HEK293 (cell line): ENCODE results near the gene FAM184A.

Experiments used
- BCL11A ChIP-seq: fragments of 450-650 bp; formaldehyde crosslinking; IDR thresholded peaks from 2 replicates; pipeline ENCODE4 v1.5.1; 2016; ENCODE audit warnings: low read depth, missing biosample characterization, missing genetic modification characterization
- CTCF ChIP-seq: fragments of 450-650 bp; formaldehyde crosslinking; IDR thresholded peaks from 2 replicates; pipeline ENCODE4 v1.5.1; 2016; ENCODE audit warnings: missing biosample characterization, missing genetic modification characterization
- KLF9 ChIP-seq: fragments of 450-650 bp; formaldehyde crosslinking; IDR thresholded peaks from 2 replicates; pipeline ENCODE4 v1.5.1; 2016; ENCODE audit warnings: missing biosample characterization, missing genetic modification characterization, low read depth
- MEIS1 ChIP-seq: sonication (generic); formaldehyde crosslinking; IDR thresholded peaks from 2 replicates; pipeline ENCODE4 v1.8.1; 2022; ENCODE audit warnings: missing genetic modification reagents, mild to moderate bottlenecking, borderline replicate concordance
- PRDM2 ChIP-seq: fragments of 450-650 bp; formaldehyde crosslinking; IDR thresholded peaks from 2 replicates; pipeline ENCODE4 v1.5.1; 2016; ENCODE audit warnings: missing biosample characterization, missing genetic modification characterization, borderline replicate concordance
- TCF7L2 ChIP-seq: IDR thresholded peaks from 2 replicates; pipeline ENCODE4 v1.6.1; 2011; ENCODE audit warnings: low read depth, mild to moderate bottlenecking, inconsistent platforms, low read length, moderate library complexity, borderline replicate concordance
- ZNF155 ChIP-seq: fragments of 450-650 bp; formaldehyde crosslinking; IDR thresholded peaks from 2 replicates; pipeline ENCODE4 v1.5.1; 2016; ENCODE audit warnings: missing biosample characterization, missing genetic modification characterization
- ZNF423 ChIP-seq: fragments of 450-650 bp; formaldehyde crosslinking; IDR thresholded peaks from 2 replicates; pipeline ENCODE4 v1.5.1; 2016; ENCODE audit warnings: missing biosample characterization, missing genetic modification characterization
- ZNF518A ChIP-seq: fragments of 450-650 bp; formaldehyde crosslinking; conservative IDR thresholded peaks from 2 replicates; pipeline ENCODE4 v1.5.1; 2016; ENCODE audit warnings: low read depth, missing biosample characterization, missing genetic modification characterization
- ZNF629 ChIP-seq: fragments of 450-650 bp; formaldehyde crosslinking; IDR thresholded peaks from 2 replicates; pipeline ENCODE4 v1.5.1; 2017; ENCODE audit warnings: missing biosample characterization, missing genetic modification characterization
- ZNF837 ChIP-seq: fragments of 450-650 bp; formaldehyde crosslinking; IDR thresholded peaks from 2 replicates; pipeline ENCODE4 v1.5.1; 2016; ENCODE audit warnings: missing biosample characterization, missing genetic modification characterization
- TF ChIP-seq, protein P1 (sequence below): sonication (generic); formaldehyde crosslinking; IDR thresholded peaks from 2 replicates; pipeline ENCODE4 v1.8.1; 2022; ENCODE audit warnings: mild to moderate bottlenecking, moderate library complexity, missing genetic modification reagents
- TF ChIP-seq, protein P2 (sequence below): fragments of 450-650 bp; formaldehyde crosslinking; IDR thresholded peaks from 2 replicates; pipeline ENCODE4 v1.5.1; 2016; ENCODE audit warnings: missing biosample characterization, missing genetic modification characterization, low read depth
- TF ChIP-seq, protein P3 (sequence below): fragments of 450-650 bp; formaldehyde crosslinking; IDR thresholded peaks from 2 replicates; pipeline ENCODE4 v1.5.1; 2016; ENCODE audit warnings: missing biosample characterization, missing genetic modification characterization

- TF ChIP-seq CTCF (tag by site-specific recombination): no peak
- TF ChIP-seq BCL11A: no peak
- no peak for TF ChIP-seq ZNF155 (tag by site-specific recombination)
- TF ChIP-seq MEIS1: no peak
- TF ChIP-seq ZNF837 (tag by site-specific recombination): no peak
- no peak for TF ChIP-seq KLF9 (tag by site-specific recombination)
- TF ChIP-seq, protein P1, sequence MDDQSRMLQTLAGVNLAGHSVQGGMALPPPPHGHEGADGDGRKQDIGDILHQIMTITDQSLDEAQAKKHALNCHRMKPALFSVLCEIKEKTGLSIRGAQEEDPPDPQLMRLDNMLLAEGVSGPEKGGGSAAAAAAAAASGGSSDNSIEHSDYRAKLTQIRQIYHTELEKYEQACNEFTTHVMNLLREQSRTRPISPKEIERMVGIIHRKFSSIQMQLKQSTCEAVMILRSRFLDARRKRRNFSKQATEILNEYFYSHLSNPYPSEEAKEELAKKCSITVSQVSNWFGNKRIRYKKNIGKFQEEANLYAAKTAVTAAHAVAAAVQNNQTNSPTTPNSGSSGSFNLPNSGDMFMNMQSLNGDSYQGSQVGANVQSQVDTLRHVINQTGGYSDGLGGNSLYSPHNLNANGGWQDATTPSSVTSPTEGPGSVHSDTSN: no peak
- TF ChIP-seq PRDM2 (tag by site-specific recombination): no peak
- no peak for TF ChIP-seq ZNF629 (tag by site-specific recombination)
- TF ChIP-seq, protein P2, sequence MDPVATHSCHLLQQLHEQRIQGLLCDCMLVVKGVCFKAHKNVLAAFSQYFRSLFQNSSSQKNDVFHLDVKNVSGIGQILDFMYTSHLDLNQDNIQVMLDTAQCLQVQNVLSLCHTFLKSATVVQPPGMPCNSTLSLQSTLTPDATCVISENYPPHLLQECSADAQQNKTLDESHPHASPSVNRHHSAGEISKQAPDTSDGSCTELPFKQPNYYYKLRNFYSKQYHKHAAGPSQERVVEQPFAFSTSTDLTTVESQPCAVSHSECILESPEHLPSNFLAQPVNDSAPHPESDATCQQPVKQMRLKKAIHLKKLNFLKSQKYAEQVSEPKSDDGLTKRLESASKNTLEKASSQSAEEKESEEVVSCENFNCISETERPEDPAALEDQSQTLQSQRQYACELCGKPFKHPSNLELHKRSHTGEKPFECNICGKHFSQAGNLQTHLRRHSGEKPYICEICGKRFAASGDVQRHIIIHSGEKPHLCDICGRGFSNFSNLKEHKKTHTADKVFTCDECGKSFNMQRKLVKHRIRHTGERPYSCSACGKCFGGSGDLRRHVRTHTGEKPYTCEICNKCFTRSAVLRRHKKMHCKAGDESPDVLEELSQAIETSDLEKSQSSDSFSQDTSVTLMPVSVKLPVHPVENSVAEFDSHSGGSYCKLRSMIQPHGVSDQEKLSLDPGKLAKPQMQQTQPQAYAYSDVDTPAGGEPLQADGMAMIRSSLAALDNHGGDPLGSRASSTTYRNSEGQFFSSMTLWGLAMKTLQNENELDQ (tag by site-specific recombination): no peak
- TF ChIP-seq, protein P3, sequence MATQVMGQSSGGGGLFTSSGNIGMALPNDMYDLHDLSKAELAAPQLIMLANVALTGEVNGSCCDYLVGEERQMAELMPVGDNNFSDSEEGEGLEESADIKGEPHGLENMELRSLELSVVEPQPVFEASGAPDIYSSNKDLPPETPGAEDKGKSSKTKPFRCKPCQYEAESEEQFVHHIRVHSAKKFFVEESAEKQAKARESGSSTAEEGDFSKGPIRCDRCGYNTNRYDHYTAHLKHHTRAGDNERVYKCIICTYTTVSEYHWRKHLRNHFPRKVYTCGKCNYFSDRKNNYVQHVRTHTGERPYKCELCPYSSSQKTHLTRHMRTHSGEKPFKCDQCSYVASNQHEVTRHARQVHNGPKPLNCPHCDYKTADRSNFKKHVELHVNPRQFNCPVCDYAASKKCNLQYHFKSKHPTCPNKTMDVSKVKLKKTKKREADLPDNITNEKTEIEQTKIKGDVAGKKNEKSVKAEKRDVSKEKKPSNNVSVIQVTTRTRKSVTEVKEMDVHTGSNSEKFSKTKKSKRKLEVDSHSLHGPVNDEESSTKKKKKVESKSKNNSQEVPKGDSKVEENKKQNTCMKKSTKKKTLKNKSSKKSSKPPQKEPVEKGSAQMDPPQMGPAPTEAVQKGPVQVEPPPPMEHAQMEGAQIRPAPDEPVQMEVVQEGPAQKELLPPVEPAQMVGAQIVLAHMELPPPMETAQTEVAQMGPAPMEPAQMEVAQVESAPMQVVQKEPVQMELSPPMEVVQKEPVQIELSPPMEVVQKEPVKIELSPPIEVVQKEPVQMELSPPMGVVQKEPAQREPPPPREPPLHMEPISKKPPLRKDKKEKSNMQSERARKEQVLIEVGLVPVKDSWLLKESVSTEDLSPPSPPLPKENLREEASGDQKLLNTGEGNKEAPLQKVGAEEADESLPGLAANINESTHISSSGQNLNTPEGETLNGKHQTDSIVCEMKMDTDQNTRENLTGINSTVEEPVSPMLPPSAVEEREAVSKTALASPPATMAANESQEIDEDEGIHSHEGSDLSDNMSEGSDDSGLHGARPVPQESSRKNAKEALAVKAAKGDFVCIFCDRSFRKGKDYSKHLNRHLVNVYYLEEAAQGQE (tag by site-specific recombination): no peak
- no peak for TF ChIP-seq TCF7L2
- TF ChIP-seq ZNF518A (tag by site-specific recombination): no peak
- no peak for TF ChIP-seq ZNF423 (tag by site-specific recombination)
Observed at GRCh38 chr6:119052987-119053386, 25.5 kb downstream of the FAM184A start.
